CD14-positive monocyte (primary cell): Measurements from ENCODE around the gene BTBD9. TPM values are rescaled to one million over a fixed set of nuclear protein-coding genes. Genes with fewer than 3 reads are reported as not detected.

Source experiments
- DNase-seq, 3 donors: peaks; one replicate each; pipeline ENCODE4 v3.0.0-alpha.2; 2011 to 2022
- H2AFZ ChIP-seq: 2 replicates; pipeline ENCODE4 v1.6.0; 2012; ENCODE audit warnings: mild to moderate bottlenecking, low read depth, low read length, inconsistent platforms; ENCODE audit not compliant: insufficient read depth, poor library complexity, severe bottlenecking
- H3K27ac ChIP-seq, 2 donors: 1 replicate in 1 of 2; 2 replicates in 1 of 2; pipeline ENCODE4 v1.5.1; 2012 to 2013; ENCODE audit warnings: low read length in 2 of 2, control low read depth in 1 of 2, inconsistent platforms in 1 of 2, low read depth in 1 of 2, mild to moderate bottlenecking in 1 of 2
- H3K27me3 ChIP-seq, 2 donors: one replicate each; pipeline versions ENCODE4 v1.6.0 to v1.6.1; 2011 to 2013; ENCODE audit warnings: low read length in 2 of 2; ENCODE audit not compliant: control insufficient read depth in 2 of 2, insufficient read depth in 2 of 2
- H3K36me3 ChIP-seq, 2 donors: replicated peaks in 1 of 2; 1 replicate in 1 of 2; 2 replicates in 1 of 2; pipeline versions ENCODE4 v1.5.1 to v1.6.1; 2012 to 2013; ENCODE audit warnings: low read length in 2 of 2, control low read depth in 1 of 2, inconsistent platforms in 1 of 2, mild to moderate bottlenecking in 1 of 2; ENCODE audit not compliant: insufficient read depth in 2 of 2, control insufficient read depth in 1 of 2
- H3K4me1 ChIP-seq, 2 donors: 1 replicate in 1 of 2; 2 replicates in 1 of 2; pipeline versions ENCODE4 v1.5.1 to v1.6.1; 2012 to 2013; ENCODE audit warnings: low read length in 2 of 2, control low read depth in 1 of 2, inconsistent platforms in 1 of 2, mild to moderate bottlenecking in 1 of 2, moderate library complexity in 1 of 2; ENCODE audit not compliant: insufficient read depth in 2 of 2, control insufficient read depth in 1 of 2
- H3K4me2 ChIP-seq: replicated peaks from 2 replicates; pipeline ENCODE3; 2012; ENCODE audit warnings: low read length, moderate library complexity, mild to moderate bottlenecking; ENCODE audit not compliant: poor library complexity, severe bottlenecking; ENCODE audit errors: extremely low read depth
- H3K4me3 ChIP-seq, 3 experiments: fragments of 200-600 bp in 1 of 3; sonication (generic) in 1 of 3; replicated peaks in 1 of 3; 1 replicate in 2 of 3; 2 replicates in 1 of 3; pipeline ENCODE4 v1.5.1; 2011 to 2013; ENCODE audit warnings: low read length in 3 of 3, mild to moderate bottlenecking in 3 of 3, control low read depth in 2 of 3, low read depth in 2 of 3, inconsistent platforms in 1 of 3, moderate library complexity in 1 of 3
- H3K79me2 ChIP-seq: 2 replicates; pipeline ENCODE4 v1.6.0; 2012; ENCODE audit warnings: mild to moderate bottlenecking, control low read depth, inconsistent platforms, low read length, moderate library complexity; ENCODE audit not compliant: insufficient read depth
- H3K9ac ChIP-seq: 2 replicates; pipeline ENCODE4 v1.6.0; 2017; ENCODE audit warnings: low read length, mild to moderate bottlenecking; ENCODE audit not compliant: insufficient read depth, poor library complexity, severe bottlenecking
- H3K9me3 ChIP-seq, 2 donors: replicated peaks in 1 of 2; 1 replicate in 1 of 2; 2 replicates in 1 of 2; pipeline versions ENCODE4 v1.5.1 to v1.6.1; 2012 to 2013; ENCODE audit warnings: low read length in 2 of 2, control low read depth in 1 of 2; ENCODE audit not compliant: control insufficient read depth in 1 of 2, insufficient read depth in 1 of 2
- H4K20me1 ChIP-seq: 2 replicates; pipeline ENCODE4 v1.6.0; 2012; ENCODE audit warnings: mild to moderate bottlenecking, low read length, control low read depth, moderate library complexity; ENCODE audit not compliant: insufficient read depth
- H3K27ac Mint-ChIP-seq, 7 donors: one replicate each; pipeline ENCODE4 v1.8.0; 2020; ENCODE audit warnings: mild to moderate bottlenecking in 7 of 7, mixed read lengths in 7 of 7, moderate library complexity in 6 of 7, inconsistent platforms in 2 of 7
- H3K27me3 Mint-ChIP-seq, 3 donors: one replicate each; pipeline ENCODE4 v1.8.0; 2021 to 2022; ENCODE audit warnings: low read depth in 3 of 3, mild to moderate bottlenecking in 3 of 3, mixed read lengths in 3 of 3, moderate library complexity in 3 of 3, inconsistent platforms in 1 of 3
- H3K36me3 Mint-ChIP-seq, 2 donors: one replicate each; pipeline ENCODE4 v1.8.0; 2020; ENCODE audit warnings: mixed read lengths in 2 of 2, inconsistent platforms in 1 of 2, mild to moderate bottlenecking in 1 of 2
- H3K4me1 Mint-ChIP-seq: one replicate; pipeline ENCODE4 v1.8.0; 2020; ENCODE audit warnings: mild to moderate bottlenecking, mixed read lengths
- H3K4me3 Mint-ChIP-seq, 2 donors: one replicate each; pipeline ENCODE4 v1.8.0; 2020; ENCODE audit warnings: mild to moderate bottlenecking in 2 of 2, mixed read lengths in 2 of 2, moderate library complexity in 1 of 2
- H3K9me3 Mint-ChIP-seq, 7 donors: one replicate each; pipeline ENCODE4 v1.8.0; 2020 to 2022; ENCODE audit warnings: mixed read lengths in 7 of 7, mild to moderate bottlenecking in 6 of 7, moderate library complexity in 6 of 7, inconsistent platforms in 2 of 7
- CTCF ChIP-seq: fragments of 200-600 bp; IDR thresholded peaks from one replicate; pipeline ENCODE4 v1.8.0; 2022; ENCODE audit warnings: antibody characterized with exemption, mild to moderate bottlenecking
- WGBS: methylation state at CpG from one replicate; pipeline ENCODE4 v1.1.5; 2013; ENCODE audit warnings: missing lambda C conversion rate; ENCODE audit not compliant: insufficient coverage; 5-methylcytosine and 5-hydroxymethylcytosine counted together
- intact Hi-C, 2 donors: fragments of 100-400 bp; cut with micrococcal nuclease; formaldehyde crosslinking; loops; one replicate each; pipeline versions ENCODE4 v1.15.0 to v1.15.1; 2023
- polyA plus RNA-seq, 3 donors: library from polyadenylated mRNA; depleted of rRNA in 1 of 3; unstranded in 2 of 3; stranded (reverse) in 1 of 3; fragments of 300-500 nt in 2 of 3; fragments of >200 nt in 1 of 3; fragmentation: Illumina TruSeq in 2 of 3; gene quantifications; 1 replicate in 2 of 3; 2 replicates in 1 of 3; pipeline ENCODE4 v1.2.3, GENCODE V29; 2012 to 2021

The BTBD9 gene
- polyA plus RNA-seq, 3 donors, result 5.2 to 7.5 (median 6.2) TPM

GRCh38 chr6:38554014-38554413 is 85.7 kb downstream of the BTBD9 start:
- Histone ChIP-seq H3K79me2 (no peaks in the 10 kb centered on the region), H2AFZ (no peak overlapping the region), H4K20me1 (no peaks in the 10 kb centered on the region), H3K4me1 (peaks cover 23 to 24% of the 10 kb centered on the region in 2 donors), H3K4me3 (no peak overlapping the region), H3K36me3 (no peaks in the 10 kb centered on the region), H3K4me2 (no peak overlapping the region), H3K9ac (no peak overlapping the region), H3K9me3 (peaks cover 0 to 4% of the 10 kb centered on the region in 2 donors), H3K27ac (no peak overlapping the region), H3K27me3 (no peaks in the 10 kb centered on the region)
- Mint-ChIP-seq H3K4me3 (no peak overlapping the region), H3K36me3 (peaks cover 4 to 7% of the 10 kb centered on the region in 2 donors), H3K9me3 (peaks cover 0 to 2% (median 0%) of the 10 kb centered on the region in 7 donors), H3K27me3 (no peaks in the 10 kb centered on the region), H3K4me1 (no peaks in the 10 kb centered on the region), H3K27ac (no peak overlapping the region)
- TF ChIP-seq CTCF, result no peak
- no peak for DNase-seq
- intact Hi-C loops, result no loop called here

- H2AFZ ChIP-seq, result no peak overlapping the region
- Mint-ChIP-seq H3K27ac (no peak overlapping the region), H3K4me1 (no peaks in the 10 kb centered on the region), H3K27me3 (no peaks in the 10 kb centered on the region), H3K36me3 (peaks cover 4 to 6% of the 10 kb centered on the region in 2 donors), H3K4me3 (no peak overlapping the region), H3K9me3 (peaks cover 0 to 2% (median 0%) of the 10 kb centered on the region in 7 donors)
- peaks cover 0 to 4% of the 10 kb centered on the region in 2 donors for H3K9me3 ChIP-seq
- H3K79me2 ChIP-seq, result no peaks in the 10 kb centered on the region
- TF ChIP-seq CTCF, result no peak
- no peak overlapping the region for H3K4me3 ChIP-seq
- peak; percentile 66 to 85 (median 78) for DNase-seq
- H3K27me3 ChIP-seq, result no peaks in the 10 kb centered on the region
- H3K9ac ChIP-seq, result no peak overlapping the region
- no peak overlapping the region for H3K4me2 ChIP-seq
- no peaks in the 10 kb centered on the region for H3K36me3 ChIP-seq
- no peaks in the 10 kb centered on the region for H4K20me1 ChIP-seq
- H3K27ac ChIP-seq, result peak overlapping the region in 1 of 2 donors; percentile 12
- H3K4me1 ChIP-seq, result peaks cover 23 to 24% of the 10 kb centered on the region in 2 donors
- intact Hi-C loops, result no loop called here
- 25% methylated on average over 2 of the region's 3 CpGs for whole genome bisulfite sequencing
These were observed 87.6 kb downstream of the BTBD9 start for GRCh38 chr6:38552121-38552520.
